GM19351 (cell line): ENCODE measurements around the gene AOPEP.

ENCODE experiments used
- ATAC-seq: cut with Tn5 transposase; IDR thresholded peaks from one replicate; pipeline ENCODE4 v1.9.1; 2021; ENCODE audit warnings: mild to moderate bottlenecking, moderate library complexity; ENCODE audit not compliant: unreplicated experiment

The AOPEP gene

DNA sequence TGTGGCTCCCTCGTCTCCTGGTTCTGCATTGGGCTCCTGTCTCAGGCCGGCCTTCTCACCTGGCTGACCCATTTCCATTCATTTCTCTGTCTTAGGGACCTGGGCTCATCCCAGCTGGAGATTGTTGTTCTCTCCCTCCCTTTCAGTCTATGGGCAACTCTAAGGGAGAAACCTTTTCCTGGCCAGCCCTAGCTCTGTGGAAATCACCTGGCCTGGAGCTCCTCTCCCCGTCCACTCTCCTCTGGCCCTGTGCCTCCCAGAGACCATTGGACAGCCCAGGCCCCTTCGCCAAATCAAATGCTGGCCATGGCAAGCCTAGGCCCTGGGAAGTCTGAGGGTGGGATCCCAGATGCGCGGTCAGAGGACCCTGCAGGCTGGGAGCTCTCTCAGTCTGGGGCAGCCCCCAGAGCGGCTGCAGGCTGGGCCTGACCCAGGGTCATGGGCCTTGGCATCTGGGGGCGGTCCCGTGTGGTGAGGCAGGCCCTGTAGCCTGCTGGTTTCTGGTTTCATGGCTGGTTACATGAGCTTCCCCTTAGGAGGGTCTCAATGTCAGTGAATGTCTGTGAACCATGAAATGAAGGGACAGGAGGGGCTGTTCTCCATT is 253.5 kb downstream of the AOPEP start:
- no peak for ATAC-seq

DNA sequence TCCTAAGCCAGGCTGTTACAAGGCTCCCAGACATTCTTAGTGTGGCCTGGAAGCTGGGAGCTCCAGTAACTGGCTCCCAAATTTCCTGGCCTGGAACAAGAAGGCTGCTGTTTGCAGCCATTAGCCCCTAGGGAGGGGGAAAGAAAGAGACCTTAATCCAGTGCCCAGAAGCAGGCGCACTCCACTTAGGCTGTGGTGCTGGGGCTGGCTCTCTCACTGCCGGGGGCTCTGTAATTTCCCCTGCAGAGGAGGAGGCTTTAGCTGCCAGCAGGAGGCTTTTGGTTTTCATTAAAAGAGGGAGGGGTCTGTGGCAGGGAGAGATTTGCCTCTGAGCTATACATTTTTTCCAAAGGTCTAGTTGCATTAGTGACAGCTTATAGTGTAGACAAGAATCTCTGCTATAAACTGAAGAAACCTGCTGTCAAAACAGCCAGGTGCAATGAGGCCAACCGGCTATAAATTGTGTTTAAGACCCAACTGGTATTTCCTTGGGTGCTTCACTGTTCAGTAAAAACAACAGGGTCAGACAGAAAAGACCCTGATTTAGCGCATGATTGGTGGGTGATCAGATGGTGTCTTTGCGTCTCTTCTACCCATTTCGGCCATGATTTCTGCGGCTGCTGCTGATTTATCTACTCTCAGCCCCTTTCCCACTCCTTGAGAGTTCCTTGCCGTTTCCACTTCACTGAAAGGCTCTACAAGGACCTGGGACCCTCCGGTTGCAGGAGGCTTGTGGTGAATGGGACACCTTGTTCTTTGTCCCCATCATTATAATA is 254.6 kb downstream of the AOPEP start:
- no peak for ATAC-seq

DNA sequence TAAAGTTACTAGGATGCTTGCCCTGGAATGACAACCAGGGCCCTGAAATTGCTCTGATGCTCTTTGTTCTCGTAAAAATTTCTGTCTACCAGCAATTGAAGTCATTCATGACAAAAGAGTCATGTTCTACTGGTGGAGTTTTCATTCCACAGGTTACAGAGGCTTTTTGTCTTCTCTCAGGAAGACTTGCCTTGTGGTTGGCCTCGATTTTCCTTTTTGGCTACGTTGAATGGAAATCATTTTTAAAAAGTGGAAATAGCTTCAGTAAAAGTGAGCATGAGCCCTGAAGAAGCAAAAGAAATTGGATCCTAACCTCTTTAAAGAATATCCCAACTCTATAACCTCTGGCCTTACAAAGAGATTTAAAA is 255.2 kb downstream of the AOPEP start:
- no peak for ATAC-seq

DNA sequence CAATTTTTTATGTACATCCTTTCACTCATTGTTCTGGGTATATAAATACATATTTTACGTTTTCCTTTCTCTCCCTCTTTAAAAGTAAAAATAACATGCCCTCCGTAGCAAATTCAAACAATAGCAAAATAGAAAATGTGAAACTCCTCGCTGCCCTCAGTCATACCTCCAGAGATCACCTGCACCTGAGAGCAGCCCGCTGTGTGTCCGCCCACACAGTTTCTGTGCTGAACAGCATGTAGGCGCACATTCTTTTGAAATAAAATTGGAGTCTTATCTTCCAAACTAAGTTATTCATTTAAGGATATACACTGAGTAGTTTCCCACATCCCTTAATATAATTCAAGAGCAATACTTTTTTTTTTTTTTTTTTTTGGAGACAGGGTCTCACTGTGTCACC is 255.7 kb downstream of the AOPEP start:
- ATAC-seq = no peak

DNA sequence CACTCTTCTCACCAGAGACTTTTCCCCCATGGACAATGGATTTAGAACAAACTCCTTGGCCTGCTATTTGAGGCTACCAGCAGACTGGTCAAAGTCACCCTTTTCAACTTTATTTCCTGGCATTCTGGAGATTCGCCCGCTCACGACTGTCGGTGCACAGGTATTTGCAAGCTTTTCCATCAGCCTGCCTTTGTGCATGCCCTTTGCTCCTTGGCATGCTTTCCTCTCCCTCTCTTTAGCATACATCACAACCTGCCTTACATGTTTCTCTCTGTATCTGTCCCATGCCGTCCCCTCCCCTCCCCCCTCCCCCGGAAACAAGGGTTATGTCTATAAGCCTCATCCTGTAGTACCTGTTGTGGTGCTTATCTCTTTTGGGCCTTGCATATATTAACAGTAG is 257.1 kb downstream of the AOPEP start:
- ATAC-seq = no peak

DNA sequence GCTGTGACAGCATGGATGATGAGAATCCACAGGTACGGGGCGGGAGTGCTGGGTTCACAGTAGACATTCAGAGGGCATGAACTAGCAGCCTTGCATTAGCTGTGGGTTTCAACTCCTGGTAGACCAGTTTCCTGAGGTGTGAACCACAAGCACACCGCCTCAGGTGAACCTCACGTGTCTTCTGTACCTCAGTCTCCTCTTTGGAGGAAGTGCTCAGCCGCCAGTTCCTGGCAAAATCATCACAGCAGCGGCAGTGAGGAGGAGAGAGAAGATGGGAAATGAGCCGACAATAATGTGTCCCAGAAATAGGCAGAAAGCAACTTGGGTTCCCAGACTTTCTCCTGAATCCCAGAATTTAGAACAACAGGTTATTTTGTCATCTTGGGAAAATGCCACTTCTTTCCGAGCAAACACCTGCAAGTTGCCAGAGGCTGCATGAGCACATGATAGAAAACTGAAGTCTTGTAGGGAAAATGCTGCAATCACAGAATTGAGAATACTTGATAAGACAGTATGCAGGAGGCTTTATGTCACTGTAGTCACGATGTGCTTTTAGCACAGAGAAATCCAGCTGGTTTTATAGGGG is 258.5 kb downstream of the AOPEP start:
- no peak for ATAC-seq

DNA sequence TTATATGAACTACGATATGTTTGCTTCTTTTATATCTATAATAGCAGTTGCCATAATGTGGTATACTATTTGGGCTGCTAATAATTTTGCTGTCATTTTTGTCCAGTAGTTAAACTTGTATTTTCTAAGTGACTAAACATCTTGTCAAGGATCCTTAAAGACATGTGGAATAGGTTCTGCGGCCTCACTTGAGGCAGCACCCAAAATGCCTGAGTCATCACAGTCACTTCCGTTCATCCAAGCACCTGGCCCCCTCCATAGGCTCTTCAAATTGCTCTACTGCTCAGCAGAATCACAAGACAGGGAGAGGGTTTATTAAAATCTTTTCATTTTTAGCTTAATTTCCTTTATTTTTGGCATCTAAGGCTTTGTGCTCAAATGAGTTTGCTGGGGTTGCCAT is 259.1 kb downstream of the AOPEP start:
- no peak for ATAC-seq

DNA sequence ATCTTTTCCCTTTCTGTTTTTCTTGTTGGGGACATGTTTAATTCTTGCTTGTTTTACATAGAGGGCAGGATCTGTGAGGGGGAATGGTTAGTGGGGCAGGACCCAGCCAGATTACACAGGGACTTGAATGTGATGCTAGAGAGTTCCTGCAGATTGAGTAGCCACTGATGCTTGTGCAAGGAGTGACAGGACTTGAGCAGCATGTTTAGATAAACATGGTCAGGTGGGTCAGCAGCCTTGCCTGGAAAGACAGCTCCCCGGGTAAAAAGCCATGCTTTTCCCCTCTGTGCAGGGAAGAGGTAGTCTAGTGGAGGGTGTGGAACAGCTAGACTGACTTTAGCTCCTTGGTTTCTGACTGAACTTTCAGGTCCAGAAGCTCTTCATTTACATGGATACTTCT is 261.2 kb downstream of the AOPEP start:
- ATAC-seq = no peak

DNA sequence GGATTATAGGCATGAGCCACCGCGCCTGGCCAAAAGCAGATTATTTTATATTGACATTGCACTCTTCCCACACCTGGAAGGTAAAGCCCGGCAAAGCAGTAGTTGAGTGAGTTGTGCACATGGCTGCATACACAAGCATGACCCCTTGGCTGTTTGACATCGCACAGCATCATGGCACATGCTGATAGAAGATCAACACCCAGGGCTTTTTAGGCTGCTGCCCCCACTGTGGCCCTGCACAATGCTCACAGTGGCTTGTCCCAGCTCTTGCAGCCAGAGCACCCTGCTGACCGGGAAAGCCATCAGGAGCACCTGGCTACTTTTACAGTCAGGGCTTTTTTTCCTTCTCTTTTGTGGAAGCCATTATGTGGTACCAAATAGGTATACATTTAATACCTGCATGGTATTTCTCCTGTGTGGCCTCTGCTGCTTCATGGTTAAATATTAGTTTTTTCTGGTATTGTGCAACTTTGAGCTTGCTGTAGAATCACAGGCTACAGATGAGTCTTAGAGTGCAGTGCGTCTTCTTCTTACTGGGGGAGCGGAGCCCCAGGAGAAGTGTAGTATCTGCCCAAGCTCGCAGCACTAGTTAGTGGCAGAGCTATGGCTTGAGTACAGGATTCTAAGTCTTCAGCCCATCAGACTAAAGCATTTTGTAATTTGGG is 264.5 kb downstream of the AOPEP start:
- ATAC-seq = no peak

DNA sequence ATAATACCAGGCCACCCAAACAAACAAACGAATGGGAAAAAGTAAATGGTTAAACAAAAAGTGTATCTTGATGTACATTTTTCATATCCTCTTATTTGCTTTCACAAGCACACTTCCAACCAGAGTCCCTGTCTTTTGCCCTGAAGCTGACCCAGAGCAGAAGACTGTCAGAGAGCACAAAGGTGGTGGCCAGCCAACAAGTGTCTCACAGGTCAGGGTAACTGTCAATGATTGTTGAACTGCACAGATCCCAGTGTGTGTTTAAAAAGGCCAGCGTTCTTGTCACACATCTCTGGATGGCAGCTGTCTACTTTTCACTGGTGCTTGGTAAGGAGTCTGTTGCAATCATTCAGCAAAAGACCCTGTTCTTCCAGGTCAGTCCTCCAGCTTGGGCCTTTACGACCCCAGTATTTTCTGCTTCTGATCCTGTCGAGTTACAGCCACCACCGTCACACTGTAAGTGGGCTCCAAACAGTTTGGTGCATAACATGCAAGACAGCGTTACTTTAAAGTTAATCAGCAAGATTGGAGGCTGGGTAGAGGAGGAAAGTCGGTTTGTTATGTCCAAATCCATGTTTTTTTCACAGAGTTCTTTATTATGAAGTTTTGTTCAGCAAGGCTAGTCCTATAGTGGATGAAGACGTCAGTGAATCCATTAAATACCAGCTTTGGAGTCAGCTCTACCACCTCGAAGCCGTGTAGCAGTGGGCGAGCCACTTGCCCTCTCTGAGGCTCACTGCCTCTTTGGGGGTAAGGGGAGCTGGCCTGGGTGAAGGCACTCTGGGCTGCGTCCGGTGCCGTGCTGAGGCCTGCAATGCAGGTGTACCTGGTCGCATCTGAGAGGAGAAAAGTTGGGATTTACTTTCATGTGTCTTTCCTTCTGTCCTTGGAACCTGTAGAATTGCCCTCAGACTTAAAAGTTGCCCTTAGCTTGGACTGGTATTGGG is 265.7 kb downstream of the AOPEP start:
- no peak for ATAC-seq

DNA sequence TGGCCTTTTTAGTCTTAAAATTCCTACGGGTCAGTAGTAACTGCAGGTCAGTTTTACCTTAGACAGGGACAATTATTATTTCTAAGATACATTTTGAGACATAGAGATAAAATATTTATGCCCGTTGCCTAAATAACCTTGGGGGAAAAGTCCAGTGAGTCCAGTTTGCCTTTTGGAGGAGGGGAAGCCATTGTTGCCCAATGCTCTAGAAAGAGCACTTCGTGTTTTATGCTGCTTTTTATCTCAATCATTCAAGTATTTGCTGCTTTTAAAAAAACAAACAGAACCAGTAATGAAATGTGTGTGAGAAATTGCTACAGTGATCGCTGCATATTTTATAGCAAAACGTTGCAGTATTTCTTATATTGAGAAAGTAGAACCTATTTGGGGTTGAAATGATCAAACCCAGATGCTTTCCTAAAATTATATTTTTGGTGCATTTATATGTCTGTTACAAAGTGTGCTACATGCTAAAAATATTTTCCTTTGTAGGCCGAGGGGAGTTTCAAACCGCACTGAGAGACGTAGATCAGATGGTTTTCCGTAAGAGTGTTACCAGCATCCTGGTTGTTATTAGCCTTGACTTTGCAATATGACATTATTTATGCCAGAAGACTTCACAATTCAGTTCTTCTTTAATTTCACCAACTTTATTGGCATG is 266.8 kb downstream of the AOPEP start:
- ATAC-seq = no peak

DNA sequence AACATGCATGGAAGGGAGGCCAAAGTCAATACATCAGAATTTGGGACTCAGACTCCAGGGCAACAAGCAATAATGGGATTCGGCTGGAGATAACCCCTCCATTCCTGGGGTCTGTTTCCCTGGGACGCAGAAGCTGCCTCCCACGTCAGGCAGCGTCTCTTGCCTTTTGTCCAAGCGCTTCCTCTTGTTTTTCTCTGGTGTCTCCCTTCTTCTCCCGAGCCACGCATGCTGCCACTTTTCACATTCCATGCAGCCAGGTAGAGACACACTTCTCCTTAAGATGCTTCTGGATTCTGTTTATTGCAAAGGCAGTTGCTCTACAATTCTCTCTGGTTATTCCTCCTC is 267.3 kb downstream of the AOPEP start:
- no peak for ATAC-seq

DNA sequence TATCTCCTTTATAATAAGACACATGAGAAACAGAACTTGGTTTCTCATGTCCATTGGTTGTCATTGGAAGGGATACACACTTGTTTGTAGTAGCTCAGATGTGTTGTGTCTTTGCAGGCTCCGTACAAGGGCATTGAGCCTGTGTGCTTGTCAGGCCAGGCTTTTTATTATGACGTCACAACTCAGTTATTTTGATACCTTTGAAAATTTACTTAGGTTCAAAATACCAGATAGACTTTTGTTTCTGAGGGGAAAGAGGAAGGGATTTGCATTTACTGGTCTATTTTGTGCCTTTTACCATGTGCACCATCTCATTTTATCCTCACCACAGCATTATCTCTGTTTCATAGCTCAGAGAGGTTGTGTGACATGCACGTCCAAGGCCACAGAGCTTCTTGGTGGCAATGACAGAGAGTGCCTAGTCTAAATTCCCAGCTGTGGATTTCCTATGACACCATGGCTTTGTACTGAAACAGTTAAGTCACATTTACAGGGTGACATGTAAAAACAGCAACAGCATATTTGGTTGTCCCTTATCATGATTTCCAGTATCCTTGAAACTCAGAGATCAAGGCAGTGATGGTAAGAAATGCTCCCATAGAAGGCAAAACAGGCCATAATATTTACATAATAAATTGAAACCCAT is 268.7 kb downstream of the AOPEP start:
- ATAC-seq = no peak

DNA sequence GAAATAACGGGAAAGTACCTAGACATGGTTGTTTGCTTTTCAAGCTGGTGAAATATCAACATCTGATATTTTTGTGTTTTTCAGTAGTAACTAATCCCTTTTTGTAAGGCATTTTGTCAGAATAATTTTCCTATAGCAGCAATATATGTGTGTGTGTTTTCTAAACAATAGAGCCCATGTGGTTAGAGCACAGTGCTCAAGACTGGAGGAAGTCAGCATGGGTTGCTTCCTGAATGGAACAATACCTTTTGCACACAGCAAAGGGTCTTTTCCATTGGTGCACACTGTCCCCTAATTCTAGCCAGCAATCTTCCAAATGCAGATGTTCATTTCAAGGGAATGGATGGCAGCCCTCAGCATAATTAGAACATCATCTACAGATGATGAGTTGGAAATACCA is 270.1 kb downstream of the AOPEP start:
- no peak for ATAC-seq

DNA sequence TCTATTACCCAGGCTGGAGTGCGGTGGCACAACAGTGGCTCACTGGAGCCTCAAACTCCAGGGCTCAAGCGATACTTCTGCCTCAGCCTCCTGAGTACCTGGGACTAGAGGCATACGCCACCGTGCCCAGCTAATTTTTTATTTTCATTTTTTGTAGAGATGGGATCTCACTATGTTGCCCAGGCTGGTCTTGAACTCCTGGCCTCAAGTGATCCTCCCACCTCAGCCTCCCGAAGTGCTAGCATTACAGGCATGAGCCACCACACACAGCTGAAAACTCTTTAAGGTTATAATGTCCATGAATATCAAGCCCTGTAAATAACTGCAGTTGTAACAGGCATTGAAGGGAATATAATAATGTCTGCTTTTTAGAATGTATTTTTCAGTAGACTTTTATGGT is 271.2 kb downstream of the AOPEP start:
- no peak for ATAC-seq

DNA sequence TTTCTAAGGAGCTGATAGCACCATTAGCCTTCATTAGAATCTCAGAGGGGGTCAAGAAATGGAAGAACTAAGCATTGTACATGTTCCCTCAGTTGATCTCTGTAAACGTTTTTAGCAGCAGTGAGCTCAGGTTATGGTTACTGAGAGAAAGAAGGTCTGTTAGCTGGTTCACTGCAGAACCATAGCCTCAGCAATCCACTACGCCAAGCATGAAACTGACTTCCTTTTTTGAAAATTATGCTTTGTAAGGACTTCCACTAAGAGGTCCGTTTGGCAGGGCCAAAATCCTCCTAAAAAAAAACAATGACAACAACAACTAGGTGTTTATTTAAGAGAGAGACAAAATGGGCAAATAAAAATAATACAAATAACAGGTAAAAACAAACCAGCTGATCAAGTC is 273.3 kb downstream of the AOPEP start:
- no peak for ATAC-seq

DNA sequence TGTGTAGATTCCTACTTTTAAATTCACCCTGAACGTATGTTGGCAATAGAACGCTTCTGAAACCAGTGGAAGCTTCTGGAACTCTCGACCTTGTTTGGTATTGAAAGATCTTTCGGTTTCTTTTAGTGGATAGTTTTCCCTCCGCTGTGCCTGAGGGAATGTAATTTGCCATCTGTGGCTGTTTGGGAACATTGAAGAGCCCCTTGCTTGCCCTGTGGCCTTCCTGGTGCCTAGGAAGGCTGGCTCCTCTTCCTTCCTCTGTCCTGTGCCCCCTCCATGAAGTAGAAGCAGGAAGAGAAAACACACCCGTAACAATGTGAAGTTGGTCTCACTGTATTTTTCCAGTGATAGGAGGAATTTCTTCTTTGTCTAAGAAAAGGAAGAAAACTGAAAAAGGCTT is 274.3 kb downstream of the AOPEP start:
- no peak for ATAC-seq

DNA sequence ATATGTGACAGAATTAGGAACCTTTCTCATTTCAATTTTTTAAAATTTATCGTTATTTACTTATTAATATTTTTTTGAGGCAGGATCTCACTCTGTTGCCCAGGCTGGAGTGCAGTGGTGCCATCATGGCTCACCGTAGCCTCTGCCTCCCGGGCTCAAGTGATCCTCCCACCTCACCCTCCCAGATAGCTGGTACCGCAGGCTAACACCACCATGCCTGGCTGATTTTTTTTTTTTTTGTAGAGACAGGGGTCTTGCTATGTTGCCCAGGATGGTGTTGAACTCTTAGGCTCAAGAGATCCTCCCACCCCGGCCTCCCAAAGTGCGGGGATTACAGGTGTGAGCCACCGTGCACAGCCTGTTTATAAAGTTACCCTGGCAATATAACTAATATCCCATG is 275.2 kb downstream of the AOPEP start:
- ATAC-seq = no peak

DNA sequence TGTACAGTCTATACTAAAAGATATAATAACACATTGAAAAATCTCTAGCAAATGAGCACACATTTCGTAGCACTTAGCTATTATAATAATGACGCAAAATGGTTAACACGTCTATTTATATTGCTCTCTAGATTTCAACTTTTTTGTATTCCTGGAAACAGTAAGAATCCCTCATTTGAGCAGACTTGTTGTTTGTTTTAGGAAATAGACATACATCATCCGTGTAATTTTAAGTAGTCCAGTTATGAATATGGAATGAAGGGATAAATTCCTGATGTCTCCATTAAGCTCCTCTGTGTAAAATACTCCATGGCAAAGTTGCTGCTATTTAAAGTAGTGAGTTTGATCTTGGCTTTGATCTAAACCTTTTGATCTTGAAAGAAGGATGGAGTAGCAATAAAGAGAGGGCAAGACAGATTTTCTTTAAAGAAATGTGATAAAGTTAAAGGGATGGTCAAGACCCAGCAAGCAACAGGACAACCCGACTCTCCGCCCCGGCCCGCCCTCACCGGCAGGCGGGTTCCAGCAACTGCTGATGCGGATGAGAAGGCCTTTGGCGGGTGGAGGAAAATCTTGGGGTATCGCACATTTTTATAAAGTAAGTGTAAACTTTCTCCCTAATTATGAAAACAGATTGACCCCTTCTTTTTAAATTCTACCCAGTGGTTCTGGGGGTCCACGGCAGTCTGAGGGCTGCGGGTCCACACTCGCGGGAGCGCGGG is 277.4 kb downstream of the AOPEP start:
- ATAC-seq = no peak
